Thoracic aorta (tissue), 2 donors: ENCODE measurements around the gene AEBP1. TPM values are rescaled to one million over a fixed set of nuclear protein-coding genes. Genes with fewer than 3 reads are reported as not detected.
A peak's percentile ranks its signal among the peaks of the same experiment; 100 is the strongest.

Source experiments
- ATAC-seq: fragments of 150-250 bp; one replicate; pipeline ENCODE4 v1.8.0; 2017; ENCODE audit warnings: low read depth; ENCODE audit not compliant: insufficient number of reproducible peaks, low FRiP score
- DNase-seq: peaks from one replicate; pipeline ENCODE4 v3.0.0-alpha.2; 2020; ENCODE audit warnings: low spot score
- H3K27ac ChIP-seq, 2 donors: fragments of 200-600 bp; sonication (generic); 1 replicate in 1 of 2; 2 replicates in 1 of 2; pipeline ENCODE4 v1.5.1; 2016; ENCODE audit warnings: mild to moderate bottlenecking in 2 of 2, moderate library complexity in 2 of 2
- H3K27me3 ChIP-seq: fragments of 200-600 bp; sonication (generic); replicated peaks from 2 replicates; pipeline ENCODE4 v1.6.0; 2016; ENCODE audit warnings: mild to moderate bottlenecking; ENCODE audit not compliant: insufficient read depth
- H3K36me3 ChIP-seq: fragments of 200-600 bp; sonication (generic); one replicate; pipeline ENCODE4 v1.5.1; 2016
- H3K4me1 ChIP-seq, 2 donors: fragments of 200-600 bp; sonication (generic); 1 replicate in 1 of 2; 2 replicates in 1 of 2; pipeline versions ENCODE4 v1.5.1 to v1.6.0; 2016; ENCODE audit warnings: low read depth in 2 of 2, mild to moderate bottlenecking in 1 of 2; ENCODE audit not compliant: control insufficient read depth in 1 of 2
- H3K4me3 ChIP-seq: fragments of 200-600 bp; sonication (generic); 2 replicates; pipeline ENCODE4 v1.5.1; 2016; ENCODE audit warnings: mild to moderate bottlenecking
- H3K9me3 ChIP-seq: fragments of 200-600 bp; sonication (generic); 2 replicates; pipeline ENCODE4 v1.5.1; 2016
- CTCF ChIP-seq: fragments of 200-600 bp; sonication (generic); IDR thresholded peaks from one replicate; pipeline ENCODE4 v1.5.1; 2019; ENCODE audit warnings: antibody characterized with exemption
- total RNA-seq, 2 donors: library from RNA; depleted of rRNA; stranded (reverse); fragments of >200 nt; gene quantifications; one replicate each; pipeline versions ENCODE4 v1.1.0 to v1.2.3, GENCODE V29; 2016

The AEBP1 gene
- total RNA-seq, 2 donors from 2014 or later, result 1,006 to 1,415 TPM

GRCh38 chr7:44081266-44081748 lies 22.8 kb upstream of the AEBP1 start:
- Histone ChIP-seq H3K9me3 (no peaks in the 10 kb centered on the region), H3K27ac (peak overlapping the region; percentile 45 to 97), H3K4me3 (peak overlapping the region; percentile 98), H3K4me1 (peaks cover 22 to 44% of the 10 kb centered on the region in 2 donors), H3K36me3 (peaks cover 32% of the 10 kb centered on the region), H3K27me3 (no peaks in the 10 kb centered on the region)
- no peak for DNase-seq
- no peak for ATAC-seq
- no peak for TF ChIP-seq CTCF

DNA sequence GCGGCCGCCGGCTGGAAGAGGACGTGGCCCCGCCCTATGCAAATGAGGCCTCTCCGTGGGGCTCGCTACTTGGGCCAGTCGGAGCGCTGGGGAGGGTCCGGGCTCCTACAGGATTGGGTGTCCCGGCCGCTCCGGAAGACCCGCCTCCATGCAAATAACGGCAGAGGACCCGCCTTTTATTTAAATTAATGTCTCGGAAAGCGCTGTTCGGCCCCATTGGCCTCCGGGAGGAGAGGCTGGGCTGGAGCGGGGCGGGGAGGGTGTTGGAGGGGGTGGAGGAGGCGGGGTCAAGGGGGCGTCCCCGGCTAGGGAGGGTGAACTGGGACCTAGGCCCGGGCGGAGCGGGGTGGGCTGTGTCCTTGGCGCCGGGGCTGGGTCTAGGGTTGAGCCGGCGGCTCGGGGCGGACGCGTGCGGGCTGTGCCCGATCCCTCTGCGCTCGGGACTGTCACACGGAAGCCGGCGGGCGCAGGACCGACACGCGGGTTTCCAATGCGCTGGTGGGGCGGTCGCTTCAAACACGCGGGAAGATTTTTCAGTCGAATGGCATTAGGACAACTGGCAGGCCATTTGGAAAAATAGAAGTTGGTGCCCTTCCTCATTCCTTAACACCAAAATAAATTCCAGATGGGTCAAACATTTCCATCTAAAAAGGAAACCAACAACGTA lies 21.5 kb upstream of the AEBP1 start:
- H3K36me3 ChIP-seq, result peaks cover 26% of the 10 kb centered on the region
- H3K27me3 ChIP-seq, result no peaks in the 10 kb centered on the region
- peak overlapping the region; percentile 94 to 98 for H3K27ac ChIP-seq
- no peaks in the 10 kb centered on the region for H3K9me3 ChIP-seq
- TF ChIP-seq CTCF, result no peak
- peaks cover 31 to 57% of the 10 kb centered on the region in 2 donors for H3K4me1 ChIP-seq
- DNase-seq (peak; percentile 98), ATAC-seq (peak; percentile 96)
- H3K4me3 ChIP-seq, result peak overlapping the region; percentile 98

- no peaks in the 10 kb centered on the region for H3K27me3 ChIP-seq
- DNase-seq, result no peak
- no peak for ATAC-seq
- H3K27ac ChIP-seq, result peak overlapping the region; percentile 94 to 98
- peaks cover 31 to 68% of the 10 kb centered on the region in 2 donors for H3K4me1 ChIP-seq
- TF ChIP-seq CTCF, result no peak
- H3K36me3 ChIP-seq, result peaks cover 15% of the 10 kb centered on the region
- H3K9me3 ChIP-seq, result no peaks in the 10 kb centered on the region
- H3K4me3 ChIP-seq, result no peak overlapping the region
Observed at GRCh38 chr7:44083796-44084195, 20.3 kb upstream of the AEBP1 start.

GRCh38 chr7:44084701-44085100 lies 19.4 kb upstream of the AEBP1 start:
- no peaks in the 10 kb centered on the region for H3K9me3 ChIP-seq
- peaks cover 6% of the 10 kb centered on the region for H3K36me3 ChIP-seq
- ATAC-seq, result no peak
- no peaks in the 10 kb centered on the region for H3K27me3 ChIP-seq
- DNase-seq, result no peak
- H3K27ac ChIP-seq, result peak overlapping the region; percentile 94 to 98
- no peak overlapping the region for H3K4me3 ChIP-seq
- no peak for TF ChIP-seq CTCF
- peaks cover 36 to 78% of the 10 kb centered on the region in 2 donors for H3K4me1 ChIP-seq

DNA sequence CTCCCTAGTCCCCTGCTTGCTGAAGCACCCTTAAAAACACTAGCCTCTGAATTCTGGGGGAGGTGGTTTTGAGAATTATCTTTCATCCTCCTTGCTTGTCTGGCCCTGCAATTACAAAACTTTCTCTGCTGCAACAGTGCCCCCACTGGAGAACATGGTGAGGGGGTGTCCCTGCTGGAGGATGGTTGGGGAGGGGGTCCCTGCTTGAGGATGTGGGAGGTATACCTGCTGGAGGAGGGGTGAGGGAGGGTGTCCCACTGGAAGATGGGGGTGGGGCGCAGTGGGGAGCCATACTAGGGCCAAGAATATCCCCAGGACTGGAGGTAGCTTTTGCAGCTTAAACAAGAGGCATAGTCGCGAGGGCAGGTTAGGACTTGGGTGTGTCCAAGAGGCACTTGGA lies 18.6 kb upstream of the AEBP1 start:
- Histone ChIP-seq H3K27ac (peak overlapping the region; percentile 94 to 98), H3K9me3 (no peaks in the 10 kb centered on the region), H3K27me3 (no peaks in the 10 kb centered on the region), H3K4me3 (no peak overlapping the region), H3K4me1 (peaks cover 43 to 86% of the 10 kb centered on the region in 2 donors), H3K36me3 (no peaks in the 10 kb centered on the region)
- no peak for DNase-seq
- no peak for ATAC-seq
- TF ChIP-seq CTCF, result no peak
